WTC11 (cell line): ENCODE measurements around the gene AP1G2. TPM values are rescaled to one million over a fixed set of nuclear protein-coding genes. Genes with fewer than 3 reads are reported as not detected.
A peak's percentile ranks its signal among the peaks of the same experiment; 100 is the strongest.

ENCODE experiments used
- ATAC-seq: fragments of 200-7000 bp; cut with Tn5 transposase; 2 replicates; pipeline ENCODE4 v1.10.0; 2021; ENCODE audit warnings: mild to moderate bottlenecking, moderate library complexity
- CTCF ChIA-PET: fragments of 300-600 bp; sonication (Branson Sonifier 250); formaldehyde crosslinking; loops from one replicate; lab custom pipeline; 2021; ENCODE audit warnings: antibody characterized with exemption; lab: Charles Lee
- POLR2A ChIA-PET: fragments of 350-600 bp; sonication (Branson Sonifier 250); formaldehyde crosslinking; loops from one replicate; lab custom pipeline; 2021; ENCODE audit warnings: antibody characterized with exemption; lab: Charles Lee
- DNase-seq: peaks from one replicate; pipeline ENCODE4 v3.0.0; 2021; ENCODE audit warnings: low spot score
- H3K27ac Mint-ChIP-seq: 2 replicates; pipeline ENCODE4 v1.8.0; 2021; ENCODE audit warnings: mixed read lengths
- H3K27me3 Mint-ChIP-seq: 2 replicates; pipeline ENCODE4 v1.8.0; 2021; ENCODE audit warnings: low read depth, mild to moderate bottlenecking, moderate library complexity, mixed read lengths
- H3K36me3 Mint-ChIP-seq: 2 replicates; pipeline ENCODE4 v1.8.0; 2021; ENCODE audit warnings: mixed read lengths
- H3K4me1 Mint-ChIP-seq: 2 replicates; pipeline ENCODE4 v1.8.0; 2022; ENCODE audit warnings: mixed read lengths
- H3K4me3 Mint-ChIP-seq: 2 replicates; pipeline ENCODE4 v1.8.0; 2021; ENCODE audit warnings: mild to moderate bottlenecking, moderate library complexity, mixed read lengths
- H3K9me3 Mint-ChIP-seq: 2 replicates; pipeline ENCODE4 v1.8.0; 2021; ENCODE audit warnings: mixed read lengths
- ATF1 ChIP-seq: sonication (generic); formaldehyde crosslinking; IDR thresholded peaks from 2 replicates; pipeline ENCODE4 v1.8.1; 2023; ENCODE audit warnings: mild to moderate bottlenecking, moderate library complexity, missing genetic modification reagents
- CBFB ChIP-seq: sonication (generic); formaldehyde crosslinking; IDR thresholded peaks from 2 replicates; pipeline ENCODE4 v1.8.1; 2022; ENCODE audit warnings: mild to moderate bottlenecking, low read depth, missing genetic modification reagents
- CREB1 ChIP-seq: sonication (generic); formaldehyde crosslinking; IDR thresholded peaks from 2 replicates; pipeline ENCODE4 v1.8.0; 2023; ENCODE audit warnings: mild to moderate bottlenecking, missing genetic modification reagents
- CREM ChIP-seq: sonication (generic); formaldehyde crosslinking; IDR thresholded peaks from 2 replicates; pipeline ENCODE4 v1.8.1; 2022; ENCODE audit warnings: mild to moderate bottlenecking, missing genetic modification reagents, moderate library complexity
- ETV6 ChIP-seq: sonication (generic); formaldehyde crosslinking; IDR thresholded peaks from 2 replicates; pipeline ENCODE4 v1.8.1; 2022; ENCODE audit warnings: mild to moderate bottlenecking, missing genetic modification reagents
- FOXJ3 ChIP-seq: sonication (generic); formaldehyde crosslinking; IDR thresholded peaks from 2 replicates; pipeline ENCODE4 v1.9.0; 2021; ENCODE audit warnings: missing genetic modification reagents, mild to moderate bottlenecking, borderline replicate concordance
- JAZF1 ChIP-seq: fragments of 250-450 bp; sonication (Bioruptor Pico); IDR thresholded peaks from 2 replicates; pipeline ENCODE4 v1.9.0; 2021; ENCODE audit warnings: moderate library complexity, mild to moderate bottlenecking, inconsistent platforms
- KAT7 ChIP-seq: sonication (generic); formaldehyde crosslinking; IDR thresholded peaks from 2 replicates; pipeline ENCODE4 v1.8.1; 2023; ENCODE audit warnings: missing genetic modification reagents, mild to moderate bottlenecking, borderline replicate concordance
- NFE2L1 ChIP-seq: sonication (generic); formaldehyde crosslinking; IDR thresholded peaks from 2 replicates; pipeline ENCODE4 v1.8.1; 2023; ENCODE audit warnings: missing genetic modification reagents
- NFYB ChIP-seq: sonication (generic); formaldehyde crosslinking; conservative IDR thresholded peaks from 2 replicates; pipeline ENCODE4 v1.8.0; 2022; ENCODE audit warnings: low read depth, missing genetic modification reagents
- RORB ChIP-seq: fragments of 250-450 bp; sonication (Bioruptor Pico); IDR thresholded peaks from 2 replicates; pipeline ENCODE4 v1.9.0; 2021; ENCODE audit warnings: mild to moderate bottlenecking
- SMAD4 ChIP-seq: sonication (generic); formaldehyde crosslinking; IDR thresholded peaks from 2 replicates; pipeline ENCODE4 v1.8.0; 2022; ENCODE audit warnings: mild to moderate bottlenecking, missing genetic modification reagents
- STAT6 ChIP-seq: sonication (generic); formaldehyde crosslinking; conservative IDR thresholded peaks from 2 replicates; pipeline ENCODE4 v1.8.1; 2023; ENCODE audit warnings: mild to moderate bottlenecking, low read depth, missing genetic modification reagents, moderate library complexity
- TCF7 ChIP-seq: sonication (generic); formaldehyde crosslinking; IDR thresholded peaks from 2 replicates; pipeline ENCODE4 v1.8.0; 2022; ENCODE audit warnings: mild to moderate bottlenecking, low read depth, missing genetic modification reagents, moderate library complexity
- TP53 ChIP-seq: sonication (generic); formaldehyde crosslinking; IDR thresholded peaks from 2 replicates; pipeline ENCODE4 v1.8.1; 2023; ENCODE audit warnings: mild to moderate bottlenecking, missing genetic modification reagents
- USF2 ChIP-seq: sonication (generic); formaldehyde crosslinking; IDR thresholded peaks from 2 replicates; pipeline ENCODE4 v1.8.1; 2023; ENCODE audit warnings: mild to moderate bottlenecking, missing genetic modification reagents, moderate library complexity
- ZNF396 ChIP-seq: fragments of 250-450 bp; sonication (Bioruptor Pico); IDR thresholded peaks from 2 replicates; pipeline ENCODE4 v1.8.0; 2021; ENCODE audit warnings: mild to moderate bottlenecking, moderate library complexity, borderline replicate concordance
- ZNF416 ChIP-seq: fragments of 250-450 bp; sonication (Bioruptor Pico); IDR thresholded peaks from 2 replicates; pipeline ENCODE4 v1.9.0; 2021; ENCODE audit warnings: mild to moderate bottlenecking, inconsistent platforms
- total RNA-seq: library from RNA; stranded (reverse); gene quantifications from 3 replicates; pipeline ENCODE4 v1.2.3, GENCODE V29; 2021
- TF ChIP-seq, protein P1 (sequence below): fragments of 250-450 bp; sonication (Bioruptor Pico); IDR thresholded peaks from 2 replicates; pipeline ENCODE4 v1.9.0; 2021; ENCODE audit warnings: mild to moderate bottlenecking
- TF ChIP-seq, protein P2 (sequence below): sonication (generic); formaldehyde crosslinking; IDR thresholded peaks from 2 replicates; pipeline ENCODE4 v1.8.1; 2023; ENCODE audit warnings: mild to moderate bottlenecking, missing genetic modification reagents
- TF ChIP-seq, protein P3 (sequence below): fragments of 250-450 bp; sonication (Bioruptor Pico); IDR thresholded peaks from 2 replicates; pipeline ENCODE4 v1.9.0; 2021; ENCODE audit warnings: mild to moderate bottlenecking, borderline replicate concordance

Gene AP1G2
- total RNA-seq, 1 experiment from 2014 or later, result 122 TPM

DNA sequence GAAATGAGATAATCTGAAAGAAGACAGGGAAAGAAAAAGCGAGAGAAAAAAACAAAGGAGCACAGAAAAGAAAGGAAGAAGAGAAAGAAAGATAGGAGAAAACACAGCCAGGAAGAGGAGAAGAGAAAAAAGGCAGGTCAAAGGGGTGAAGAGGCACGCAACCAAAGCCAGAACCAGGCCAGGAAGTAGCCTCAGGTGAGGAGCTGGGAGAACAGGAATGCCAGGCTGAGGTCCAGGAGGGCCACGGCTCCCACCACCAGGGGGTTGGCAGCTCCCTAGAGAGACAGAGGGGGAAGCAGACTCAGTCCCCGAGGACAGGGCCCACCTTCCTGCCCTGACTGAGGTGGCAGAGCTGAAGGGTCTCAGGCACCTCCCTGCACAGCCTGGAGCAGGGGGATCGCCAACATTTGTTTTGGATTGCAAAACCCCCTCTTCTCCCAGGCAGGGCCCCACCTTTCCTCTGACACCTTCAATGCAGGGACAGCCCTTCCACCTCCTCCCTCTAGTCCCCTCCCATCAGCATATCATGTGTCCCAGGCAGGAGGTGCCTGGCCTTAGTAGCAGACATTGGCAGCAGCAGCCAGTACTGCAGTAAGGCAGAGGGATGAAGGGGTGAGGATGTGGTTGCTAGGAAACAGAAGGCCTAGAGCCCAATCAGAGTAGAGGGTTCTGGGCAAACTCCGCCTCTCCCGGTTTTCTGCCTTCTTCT is 2.0 kb upstream of the AP1G2 start:
- no peaks in the 10 kb centered on the region for H3K9me3 Mint-ChIP-seq
- peaks cover 2% of the 10 kb centered on the region; the same call in 1 of the 2 replicates for H3K27me3 Mint-ChIP-seq
- ATAC-seq, result peak; percentile 66
- H3K27ac Mint-ChIP-seq, result peak overlapping the region; percentile 75; the same call in 1 of the 2 replicates
- TF ChIP-seq ATF1 (CRISPR knock-in tag) (no peak), FOXJ3 (CRISPR knock-in tag) (no peak), NFE2L1 (CRISPR knock-in tag) (no peak), TCF7 (CRISPR knock-in tag) (no peak), SMAD4 (CRISPR knock-in tag) (no peak), RORB (CRISPR knock-in tag) (no peak), JAZF1 (no peak), USF2 (CRISPR knock-in tag) (0 out of 2 replicates have a peak, but pooled peaks have one; percentile 22)
- H3K4me3 Mint-ChIP-seq, result no peak overlapping the region
- H3K36me3 Mint-ChIP-seq, result peaks cover 13% of the 10 kb centered on the region
- peaks cover 50% of the 10 kb centered on the region for H3K4me1 Mint-ChIP-seq
- CTCF ChIA-PET, result interaction anchor here (1.0 to 3.1 kb wide), 14 partner anchors 9 to 341 kb away, joined by 3 to 16 read pairs (median 6); partner anchors contain the start of gene JPH4
- POLR2A ChIA-PET, result no interaction called here
- peak; percentile 45 for DNase-seq

DNA sequence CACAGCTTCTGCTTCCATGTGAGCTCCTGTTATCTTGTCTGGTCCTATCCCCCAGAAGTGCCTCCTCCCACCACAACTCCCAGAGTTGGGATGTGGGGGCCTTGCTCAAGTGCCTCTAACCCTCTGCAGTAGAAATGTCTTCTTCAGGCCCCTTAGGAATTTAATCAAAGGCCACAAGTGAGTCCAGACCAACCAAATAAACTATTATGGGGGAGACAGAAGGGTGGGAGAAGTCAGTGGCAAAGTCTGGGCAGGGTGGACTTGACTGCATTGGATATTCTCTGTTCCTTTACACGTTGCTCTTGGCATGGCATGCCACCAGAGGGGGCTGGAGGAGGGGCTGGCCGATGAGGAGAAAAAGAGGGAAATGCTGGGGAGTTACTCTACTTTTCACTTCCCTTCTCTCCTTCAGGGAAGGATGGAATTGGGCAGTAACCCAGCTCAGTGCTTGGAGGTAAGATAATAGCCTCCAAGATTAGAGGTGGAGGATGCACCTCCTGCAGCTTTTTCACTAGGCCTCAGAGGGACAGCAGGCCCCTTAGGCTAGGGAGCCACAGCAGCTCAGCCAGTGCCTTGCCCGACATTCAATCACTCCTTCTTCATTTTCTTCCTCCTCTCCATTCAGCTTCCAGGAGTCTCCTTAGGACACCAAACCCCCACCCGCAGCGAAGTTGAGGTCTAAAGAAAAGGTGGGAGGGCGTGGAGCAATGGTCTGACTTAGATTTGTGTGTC is 1.2 kb upstream of the AP1G2 start:
- peak; percentile 15 for ATAC-seq
- DNase-seq, result peak; percentile 62
- H3K4me3 Mint-ChIP-seq, result peak overlapping the region; percentile 98
- H3K4me1 Mint-ChIP-seq, result peaks cover 50% of the 10 kb centered on the region
- ChIA-PET POLR2A (no interaction called here), CTCF (interaction anchor here (0.6 to 3.1 kb wide), 21 partner anchors 10 to 342 kb away, joined by 3 to 16 read pairs (median 5); partner anchors contain the start of genes JPH4 and PABPN1)
- H3K36me3 Mint-ChIP-seq, result peaks cover 18% of the 10 kb centered on the region
- H3K9me3 Mint-ChIP-seq, result no peaks in the 10 kb centered on the region
- peaks cover 2% of the 10 kb centered on the region; the same call in 1 of the 2 replicates for H3K27me3 Mint-ChIP-seq
- H3K27ac Mint-ChIP-seq, result peak overlapping the region; percentile 75
- TF ChIP-seq, protein P1, sequence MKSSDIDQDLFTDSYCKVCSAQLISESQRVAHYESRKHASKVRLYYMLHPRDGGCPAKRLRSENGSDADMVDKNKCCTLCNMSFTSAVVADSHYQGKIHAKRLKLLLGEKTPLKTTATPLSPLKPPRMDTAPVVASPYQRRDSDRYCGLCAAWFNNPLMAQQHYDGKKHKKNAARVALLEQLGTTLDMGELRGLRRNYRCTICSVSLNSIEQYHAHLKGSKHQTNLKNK (CRISPR knock-in tag), result no peak
- TF ChIP-seq CREB1 (CRISPR knock-in tag) (no peak), STAT6 (CRISPR knock-in tag) (no peak), CBFB (CRISPR knock-in tag) (no peak), ZNF416 (CRISPR knock-in tag) (no peak), NFYB (no peak), ATF1 (CRISPR knock-in tag) (no peak), ZNF396 (CRISPR knock-in tag) (no peak), ETV6 (CRISPR knock-in tag) (no peak), CREM (CRISPR knock-in tag) (no peak; the same call in 1 of the 2 replicates), TP53 (CRISPR knock-in tag) (no peak), KAT7 (CRISPR knock-in tag) (no peak)
- TF ChIP-seq, protein P2, sequence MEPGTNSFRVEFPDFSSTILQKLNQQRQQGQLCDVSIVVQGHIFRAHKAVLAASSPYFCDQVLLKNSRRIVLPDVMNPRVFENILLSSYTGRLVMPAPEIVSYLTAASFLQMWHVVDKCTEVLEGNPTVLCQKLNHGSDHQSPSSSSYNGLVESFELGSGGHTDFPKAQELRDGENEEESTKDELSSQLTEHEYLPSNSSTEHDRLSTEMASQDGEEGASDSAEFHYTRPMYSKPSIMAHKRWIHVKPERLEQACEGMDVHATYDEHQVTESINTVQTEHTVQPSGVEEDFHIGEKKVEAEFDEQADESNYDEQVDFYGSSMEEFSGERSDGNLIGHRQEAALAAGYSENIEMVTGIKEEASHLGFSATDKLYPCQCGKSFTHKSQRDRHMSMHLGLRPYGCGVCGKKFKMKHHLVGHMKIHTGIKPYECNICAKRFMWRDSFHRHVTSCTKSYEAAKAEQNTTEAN, result no peak
- TF ChIP-seq, protein P3, sequence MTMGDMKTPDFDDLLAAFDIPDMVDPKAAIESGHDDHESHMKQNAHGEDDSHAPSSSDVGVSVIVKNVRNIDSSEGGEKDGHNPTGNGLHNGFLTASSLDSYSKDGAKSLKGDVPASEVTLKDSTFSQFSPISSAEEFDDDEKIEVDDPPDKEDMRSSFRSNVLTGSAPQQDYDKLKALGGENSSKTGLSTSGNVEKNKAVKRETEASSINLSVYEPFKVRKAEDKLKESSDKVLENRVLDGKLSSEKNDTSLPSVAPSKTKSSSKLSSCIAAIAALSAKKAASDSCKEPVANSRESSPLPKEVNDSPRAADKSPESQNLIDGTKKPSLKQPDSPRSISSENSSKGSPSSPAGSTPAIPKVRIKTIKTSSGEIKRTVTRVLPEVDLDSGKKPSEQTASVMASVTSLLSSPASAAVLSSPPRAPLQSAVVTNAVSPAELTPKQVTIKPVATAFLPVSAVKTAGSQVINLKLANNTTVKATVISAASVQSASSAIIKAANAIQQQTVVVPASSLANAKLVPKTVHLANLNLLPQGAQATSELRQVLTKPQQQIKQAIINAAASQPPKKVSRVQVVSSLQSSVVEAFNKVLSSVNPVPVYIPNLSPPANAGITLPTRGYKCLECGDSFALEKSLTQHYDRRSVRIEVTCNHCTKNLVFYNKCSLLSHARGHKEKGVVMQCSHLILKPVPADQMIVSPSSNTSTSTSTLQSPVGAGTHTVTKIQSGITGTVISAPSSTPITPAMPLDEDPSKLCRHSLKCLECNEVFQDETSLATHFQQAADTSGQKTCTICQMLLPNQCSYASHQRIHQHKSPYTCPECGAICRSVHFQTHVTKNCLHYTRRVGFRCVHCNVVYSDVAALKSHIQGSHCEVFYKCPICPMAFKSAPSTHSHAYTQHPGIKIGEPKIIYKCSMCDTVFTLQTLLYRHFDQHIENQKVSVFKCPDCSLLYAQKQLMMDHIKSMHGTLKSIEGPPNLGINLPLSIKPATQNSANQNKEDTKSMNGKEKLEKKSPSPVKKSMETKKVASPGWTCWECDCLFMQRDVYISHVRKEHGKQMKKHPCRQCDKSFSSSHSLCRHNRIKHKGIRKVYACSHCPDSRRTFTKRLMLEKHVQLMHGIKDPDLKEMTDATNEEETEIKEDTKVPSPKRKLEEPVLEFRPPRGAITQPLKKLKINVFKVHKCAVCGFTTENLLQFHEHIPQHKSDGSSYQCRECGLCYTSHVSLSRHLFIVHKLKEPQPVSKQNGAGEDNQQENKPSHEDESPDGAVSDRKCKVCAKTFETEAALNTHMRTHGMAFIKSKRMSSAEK (CRISPR knock-in tag), result no peak
